ENCODE results near the gene TGFBR2.

TGFBR2 gene

DNA sequence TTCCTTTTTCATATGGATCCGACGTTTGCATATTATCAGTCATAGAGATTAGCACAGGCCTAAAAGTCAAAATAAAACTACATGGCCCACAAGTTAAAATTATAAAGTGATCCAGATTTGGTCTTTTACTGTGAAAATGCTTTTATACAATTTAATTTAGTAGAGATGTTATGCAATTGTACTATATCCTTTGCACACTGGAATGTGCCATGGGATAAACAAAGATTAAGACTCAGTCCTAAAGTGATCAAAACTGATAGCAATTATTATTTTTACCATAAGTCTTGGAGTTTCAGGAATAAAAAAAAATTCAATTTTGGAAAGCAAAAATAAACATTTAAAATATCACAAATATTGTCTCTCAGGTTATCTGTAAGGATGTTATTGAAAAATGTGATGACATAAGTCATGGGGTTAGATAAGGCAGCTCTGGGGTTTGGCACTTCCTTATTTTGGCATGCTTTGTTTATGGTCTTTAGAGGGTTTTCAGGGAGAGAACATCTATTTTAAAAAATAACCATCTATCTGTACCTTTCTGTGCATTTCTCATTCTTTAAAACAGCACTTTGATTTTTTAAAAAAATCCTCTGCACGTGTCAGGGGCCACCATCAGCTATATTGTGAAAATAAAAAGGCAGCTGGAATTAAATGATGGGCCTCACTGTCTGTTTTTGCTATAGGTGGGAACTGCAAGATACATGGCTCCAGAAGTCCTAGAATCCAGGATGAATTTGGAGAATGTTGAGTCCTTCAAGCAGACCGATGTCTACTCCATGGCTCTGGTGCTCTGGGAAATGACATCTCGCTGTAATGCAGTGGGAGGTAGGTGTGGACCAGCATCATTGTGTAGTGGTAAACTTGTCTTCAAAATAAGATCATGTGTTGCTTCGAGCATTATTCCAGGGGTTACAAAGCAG lies 67.3 kb downstream of the TGFBR2 start:
- Histone ChIP-seq H3K27ac (no peak overlapping the region), H3K4me3 (IDR thresholded peaks at IDR 0.05; ENCODE audit: insufficient read depth, low read depth, low read length) (no peak overlapping the region), H3K79me2 (ENCODE audit: insufficient read depth, low read depth) (no peaks in the 10 kb centered on the region), H3K27me3 (ENCODE audit: insufficient read depth, low read depth) (no peaks in the 10 kb centered on the region), H3K4me1 (ENCODE audit: low read depth, poor library complexity, severe bottlenecking) (no peaks in the 10 kb centered on the region), H3K36me3 (ENCODE audit: insufficient read depth) (no peaks in the 10 kb centered on the region), H4K20me1 (ENCODE audit: insufficient read depth) (no peaks in the 10 kb centered on the region), H2AFZ (ENCODE audit: low read depth) (no peak overlapping the region), H3K9ac (no peak overlapping the region), H3K4me2 (no peak overlapping the region)
- TF ChIP-seq, protein P1, sequence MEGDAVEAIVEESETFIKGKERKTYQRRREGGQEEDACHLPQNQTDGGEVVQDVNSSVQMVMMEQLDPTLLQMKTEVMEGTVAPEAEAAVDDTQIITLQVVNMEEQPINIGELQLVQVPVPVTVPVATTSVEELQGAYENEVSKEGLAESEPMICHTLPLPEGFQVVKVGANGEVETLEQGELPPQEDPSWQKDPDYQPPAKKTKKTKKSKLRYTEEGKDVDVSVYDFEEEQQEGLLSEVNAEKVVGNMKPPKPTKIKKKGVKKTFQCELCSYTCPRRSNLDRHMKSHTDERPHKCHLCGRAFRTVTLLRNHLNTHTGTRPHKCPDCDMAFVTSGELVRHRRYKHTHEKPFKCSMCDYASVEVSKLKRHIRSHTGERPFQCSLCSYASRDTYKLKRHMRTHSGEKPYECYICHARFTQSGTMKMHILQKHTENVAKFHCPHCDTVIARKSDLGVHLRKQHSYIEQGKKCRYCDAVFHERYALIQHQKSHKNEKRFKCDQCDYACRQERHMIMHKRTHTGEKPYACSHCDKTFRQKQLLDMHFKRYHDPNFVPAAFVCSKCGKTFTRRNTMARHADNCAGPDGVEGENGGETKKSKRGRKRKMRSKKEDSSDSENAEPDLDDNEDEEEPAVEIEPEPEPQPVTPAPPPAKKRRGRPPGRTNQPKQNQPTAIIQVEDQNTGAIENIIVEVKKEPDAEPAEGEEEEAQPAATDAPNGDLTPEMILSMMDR (conservative IDR thresholded peaks at IDR 0.05; ENCODE audit: low read depth, low read length): no peak

DNA sequence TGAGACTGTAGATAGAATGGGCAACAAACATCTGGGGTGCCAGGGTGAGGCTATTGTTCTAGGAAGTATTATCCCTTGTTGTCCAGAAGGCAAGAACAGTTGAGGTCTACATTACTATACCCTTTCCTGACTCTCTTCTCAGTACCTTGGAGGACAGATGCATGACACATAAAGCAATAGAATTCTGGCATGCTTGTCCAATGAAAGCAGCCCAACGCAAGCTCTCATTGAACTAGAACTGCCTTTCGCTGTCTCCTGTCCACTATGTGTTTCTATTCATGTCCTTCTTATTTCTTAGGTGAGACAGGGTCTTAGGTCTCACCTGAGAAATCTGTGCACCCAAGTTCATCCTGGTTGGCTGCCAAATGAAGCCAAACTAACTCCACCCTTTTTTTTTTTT lies 68.6 kb downstream of the TGFBR2 start:
- Histone ChIP-seq H3K27me3 (ENCODE audit: insufficient read depth, low read depth) (no peaks in the 10 kb centered on the region), H3K27ac (no peak overlapping the region), H4K20me1 (ENCODE audit: insufficient read depth) (no peaks in the 10 kb centered on the region), H3K4me1 (ENCODE audit: low read depth, poor library complexity, severe bottlenecking) (no peaks in the 10 kb centered on the region), H3K79me2 (ENCODE audit: insufficient read depth, low read depth) (no peaks in the 10 kb centered on the region), H3K36me3 (ENCODE audit: insufficient read depth) (no peaks in the 10 kb centered on the region), H3K4me3 (IDR thresholded peaks at IDR 0.05; ENCODE audit: insufficient read depth, low read depth, low read length) (no peak overlapping the region), H3K4me2 (no peak overlapping the region), H3K9ac (no peak overlapping the region), H2AFZ (ENCODE audit: low read depth) (no peak overlapping the region)
- TF ChIP-seq, protein P1 (conservative IDR thresholded peaks at IDR 0.05; ENCODE audit: low read depth, low read length): no peak

DNA sequence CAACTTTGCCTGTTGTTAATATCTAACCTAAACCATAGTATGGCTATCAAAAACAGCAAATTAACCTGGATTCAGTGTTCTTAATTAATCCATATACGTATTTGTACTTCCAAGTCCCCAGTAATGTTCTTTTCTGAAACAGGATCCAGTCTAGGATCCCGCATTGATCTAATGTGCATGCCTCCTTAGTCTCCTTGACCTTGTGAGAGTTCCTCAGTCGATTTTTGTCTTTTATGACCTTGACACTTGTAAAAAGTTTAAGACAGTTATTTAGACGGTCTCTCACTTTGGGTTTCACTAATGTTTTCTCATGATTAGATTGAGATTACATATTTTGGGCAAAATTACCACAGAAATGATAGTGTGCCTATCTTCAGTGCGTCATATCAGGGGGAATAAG lies 69.4 kb downstream of the TGFBR2 start:
- no peaks in the 10 kb centered on the region for H4K20me1 ChIP-seq (ENCODE audit: insufficient read depth)
- no peaks in the 10 kb centered on the region for H3K36me3 ChIP-seq (ENCODE audit: insufficient read depth)
- no peak overlapping the region for H3K4me2 ChIP-seq
- no peaks in the 10 kb centered on the region for H3K79me2 ChIP-seq (ENCODE audit: insufficient read depth, low read depth)
- no peak overlapping the region for H3K4me3 ChIP-seq (IDR thresholded peaks at IDR 0.05; ENCODE audit: insufficient read depth, low read depth, low read length)
- no peaks in the 10 kb centered on the region for H3K4me1 ChIP-seq (ENCODE audit: low read depth, poor library complexity, severe bottlenecking)
- no peak overlapping the region for H2AFZ ChIP-seq (ENCODE audit: low read depth)
- TF ChIP-seq, protein P1 (conservative IDR thresholded peaks at IDR 0.05; ENCODE audit: low read depth, low read length): no peak
- no peak overlapping the region for H3K27ac ChIP-seq
- no peak overlapping the region for H3K9ac ChIP-seq
- H3K27me3 ChIP-seq (ENCODE audit: insufficient read depth, low read depth): no peaks in the 10 kb centered on the region

DNA sequence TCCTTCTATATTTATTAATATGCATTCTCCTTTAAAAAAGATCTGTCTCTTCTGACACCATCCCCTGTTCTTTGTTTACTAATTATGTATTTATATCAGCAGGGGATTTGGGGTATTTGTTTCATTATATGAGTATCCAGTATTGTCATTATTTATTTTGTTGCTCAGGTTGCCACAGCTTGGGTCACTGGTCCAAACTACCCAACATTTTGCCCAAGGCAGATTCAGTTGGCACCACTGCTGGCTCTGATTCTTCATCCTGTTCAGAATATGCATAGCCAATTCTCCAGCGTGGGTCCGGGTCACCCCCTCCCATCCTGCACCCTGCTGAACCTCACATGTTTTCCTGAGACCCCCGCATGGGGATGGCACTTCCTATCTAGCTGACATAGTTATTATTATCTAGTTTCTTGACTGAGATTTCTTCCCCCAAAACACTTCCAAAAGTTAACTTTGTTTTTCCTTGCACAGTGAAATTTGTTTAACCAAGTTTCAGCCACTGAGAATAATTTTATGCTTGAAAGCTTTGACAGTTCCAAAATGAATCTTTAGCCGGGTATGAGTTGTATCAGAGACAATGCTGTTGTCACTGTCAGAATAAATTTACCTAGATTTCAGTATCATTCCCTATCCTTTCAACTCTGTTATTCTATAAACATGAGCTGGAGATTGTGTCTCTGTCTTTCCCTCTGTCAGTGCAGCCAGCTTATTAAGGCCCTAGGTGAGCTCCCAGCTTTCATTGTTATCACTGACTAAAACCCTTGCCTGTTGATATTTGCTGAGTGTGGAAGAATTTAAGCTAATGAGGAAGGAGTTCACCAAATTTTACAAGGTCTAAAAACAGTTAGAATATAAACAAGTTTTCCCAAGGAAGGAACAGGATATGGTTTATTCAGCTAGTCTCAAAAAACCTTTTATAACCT lies 70.3 kb downstream of the TGFBR2 start:
- Histone ChIP-seq H3K79me2 (ENCODE audit: insufficient read depth, low read depth) (no peaks in the 10 kb centered on the region), H3K4me3 (IDR thresholded peaks at IDR 0.05; ENCODE audit: insufficient read depth, low read depth, low read length) (no peak overlapping the region), H3K36me3 (ENCODE audit: insufficient read depth) (no peaks in the 10 kb centered on the region), H3K4me2 (no peak overlapping the region), H4K20me1 (ENCODE audit: insufficient read depth) (no peaks in the 10 kb centered on the region), H3K4me1 (ENCODE audit: low read depth, poor library complexity, severe bottlenecking) (no peaks in the 10 kb centered on the region), H2AFZ (ENCODE audit: low read depth) (no peak overlapping the region), H3K27me3 (ENCODE audit: insufficient read depth, low read depth) (no peaks in the 10 kb centered on the region), H3K27ac (no peak overlapping the region), H3K9ac (no peak overlapping the region)
- TF ChIP-seq, protein P1 (conservative IDR thresholded peaks at IDR 0.05; ENCODE audit: low read depth, low read length): no peak
